Endothelial cell of umbilical vein (primary cell): ENCODE results near the gene PRAMEF12. TPM values are rescaled to one million over a fixed set of nuclear protein-coding genes. Genes with fewer than 3 reads are reported as not detected.

Source experiments
- BruUV-seq: library from RNA; stranded (reverse); fragments of 400-500 nt; replicated peaks from 2 replicates; lab custom pipeline; 2021; lab: Mats Ljungman, UMichigan
- CTCF ChIA-PET: fragments of 300-600, 350-600 bp; sonication (Branson Sonifier 250); formaldehyde crosslinking; loops from one replicate; lab custom pipeline; 2021; ENCODE audit warnings: antibody characterized with exemption, inconsistent platforms; lab: Charles Lee
- POLR2A ChIA-PET: fragments of 300-600, 350-600 bp; sonication (Branson Sonifier 250); formaldehyde crosslinking; loops from one replicate; lab custom pipeline; 2021; ENCODE audit warnings: antibody characterized with exemption, inconsistent platforms; lab: Charles Lee
- DNase-seq: peaks from one replicate; pipeline ENCODE4 v3.0.0-alpha.2; 2011; ENCODE audit warnings: low read depth, low spot score
- FAIRE-seq: peaks from 2 replicates; lab custom pipeline; 2011; peaks lifted over from hg19 to GRCh38; lab: Jason Lieb, UNC
- H2AFZ ChIP-seq: 2 replicates; pipeline ENCODE4 v1.6.0; 2012; ENCODE audit warnings: low read depth, low read length, control low read depth, inconsistent platforms
- H3K27ac ChIP-seq: 2 replicates; pipeline ENCODE4 v1.5.1; 2011; ENCODE audit warnings: low read depth, mild to moderate bottlenecking, control low read depth, low read length, moderate library complexity; ENCODE audit not compliant: insufficient read depth
- H3K27me3 ChIP-seq, 2 experiments: 2 replicates each; pipeline versions ENCODE4 v1.6.0 to v1.6.1; 2011; ENCODE audit warnings: low read length in 2 of 2, mixed read lengths in 1 of 2; ENCODE audit not compliant: control insufficient read depth in 2 of 2, insufficient read depth in 2 of 2
- H3K36me3 ChIP-seq, 2 experiments: 2 replicates in 1 of 2; 3 replicates in 1 of 2; pipeline ENCODE4 v1.5.1; 2011; ENCODE audit warnings: low read length in 2 of 2, mild to moderate bottlenecking in 1 of 2, moderate library complexity in 1 of 2; ENCODE audit not compliant: control insufficient read depth in 2 of 2, insufficient read depth in 2 of 2; ENCODE audit errors: extremely low read depth in 1 of 2
- H3K4me1 ChIP-seq: 3 replicates; pipeline ENCODE4 v1.5.1; 2011; ENCODE audit warnings: mild to moderate bottlenecking, low read length; ENCODE audit not compliant: control insufficient read depth, insufficient read depth; ENCODE audit errors: extremely low read depth
- H3K4me2 ChIP-seq: 2 replicates; pipeline ENCODE4 v1.6.1; 2011; ENCODE audit warnings: low read length, control low read depth, mixed read lengths; ENCODE audit not compliant: insufficient read depth
- H3K4me3 ChIP-seq, 3 experiments: fragments of 200-600 bp in 1 of 3; sonication (generic), shearing (Covaris generic) in 1 of 3; replicated peaks in 1 of 3; 2 replicates each; pipeline ENCODE4 v1.5.1; 2011 to 2016; ENCODE audit warnings: control low read depth in 3 of 3, low read length in 3 of 3, mild to moderate bottlenecking in 2 of 3, inconsistent platforms in 1 of 3, low read depth in 1 of 3, moderate library complexity in 1 of 3; ENCODE audit not compliant: insufficient read depth in 1 of 3
- H3K79me2 ChIP-seq: 2 replicates; pipeline ENCODE4 v1.6.0; 2012; ENCODE audit warnings: low read length, inconsistent platforms; ENCODE audit not compliant: control insufficient read depth, insufficient read depth
- H3K9ac ChIP-seq: replicated peaks from 2 replicates; pipeline ENCODE3; 2011; ENCODE audit warnings: low read length, control low read depth; ENCODE audit not compliant: insufficient read depth; ENCODE audit errors: extremely low read depth
- H3K9me1 ChIP-seq: replicated peaks from 3 replicates; pipeline ENCODE4 v1.6.0; 2011; ENCODE audit warnings: mild to moderate bottlenecking, low read length; ENCODE audit not compliant: control insufficient read depth, insufficient read depth; ENCODE audit errors: extremely low read depth
- H3K9me3 ChIP-seq: replicated peaks from 2 replicates; pipeline ENCODE4 v1.5.1; 2012; ENCODE audit warnings: low read length, inconsistent platforms; ENCODE audit not compliant: control insufficient read depth, insufficient read depth
- H4K20me1 ChIP-seq: replicated peaks from 2 replicates; pipeline ENCODE3; 2011; ENCODE audit warnings: mild to moderate bottlenecking, low read length; ENCODE audit not compliant: control insufficient read depth, insufficient read depth; ENCODE audit errors: extremely low read depth
- CTCF ChIP-seq, 2 donors: IDR thresholded peaks; 1 replicate in 1 of 2; 2 replicates in 1 of 2; pipeline ENCODE4 v1.5.1; 2011; ENCODE audit warnings: low read length in 2 of 2, mild to moderate bottlenecking in 2 of 2, moderate library complexity in 2 of 2, control low read depth in 1 of 2, inconsistent platforms in 1 of 2, low read depth in 1 of 2; ENCODE audit not compliant: insufficient read depth in 1 of 2; ENCODE audit errors: extremely low read depth in 1 of 2
- EZH2 ChIP-seq: IDR thresholded peaks from 2 replicates; pipeline ENCODE4 v1.6.1; 2012; ENCODE audit warnings: borderline replicate concordance, low read depth, mild to moderate bottlenecking, moderate library complexity, low read length, inconsistent platforms; ENCODE audit not compliant: severe bottlenecking
- FOS ChIP-seq: IDR thresholded peaks from 2 replicates; pipeline ENCODE4 v1.6.1; 2011; ENCODE audit warnings: mild to moderate bottlenecking, low read length, moderate library complexity, borderline replicate concordance; ENCODE audit not compliant: insufficient read depth
- GATA2 ChIP-seq: IDR thresholded peaks from 2 replicates; pipeline ENCODE4 v1.7.0; 2011; ENCODE audit warnings: low read depth, mild to moderate bottlenecking, moderate library complexity, mixed read lengths, low read length; ENCODE audit not compliant: insufficient read length, insufficient read depth
- JUN ChIP-seq: IDR thresholded peaks from 2 replicates; pipeline ENCODE4 v1.6.1; 2011; ENCODE audit warnings: borderline replicate concordance, low read depth; ENCODE audit not compliant: insufficient read length, insufficient read depth
- MAX ChIP-seq: IDR thresholded peaks from 2 replicates; pipeline ENCODE4 v1.6.1; 2011; ENCODE audit not compliant: insufficient read depth, insufficient read length
- MYC ChIP-seq: IDR thresholded peaks from one replicate; pipeline ENCODE4 v1.6.1; 2011; ENCODE audit warnings: mild to moderate bottlenecking, low read depth, low read length
- POLR2A ChIP-seq: IDR thresholded peaks from 2 replicates; pipeline ENCODE4 v1.6.1; 2012; ENCODE audit warnings: low read depth, mild to moderate bottlenecking, control low read depth, low read length
- POLR2AphosphoS5 ChIP-seq: IDR thresholded peaks from 2 replicates; pipeline ENCODE4 v1.6.1; 2012; ENCODE audit warnings: low read depth, mild to moderate bottlenecking, control low read depth, low read length, moderate library complexity; ENCODE audit not compliant: insufficient read depth
- dilution Hi-C: fragments of 300-500 bp; cut with MboI; formaldehyde crosslinking; loops from one replicate; pipeline ENCODE4 v1.15.0; 2019; ENCODE audit warnings: low sequenced_read_pairs; ENCODE audit not compliant: extremely low pct_ligation_motif_present
- intact Hi-C: fragments of 100-400 bp; cut with micrococcal nuclease; formaldehyde crosslinking; loops from one replicate; pipeline ENCODE4 v1.10.0; 2022
- polyA plus RNA-seq, 4 experiments: library from polyadenylated mRNA; depleted of rRNA in 3 of 4; stranded (reverse) in 3 of 4; unstranded in 1 of 4; fragments of >200 nt; gene quantifications; 2 replicates each; pipeline versions ENCODE4 v1.2.1 to v1.2.3, GENCODE V29; 2011 to 2012; ENCODE audit warnings: missing spikeins in 1 of 4
- total RNA-seq: library from RNA; stranded (reverse); gene quantifications from 2 replicates; pipeline ENCODE4 v1.2.3, GENCODE V29; 2021

The PRAMEF12 gene
- total and polyA plus RNA-seq, 2 donors (not counting 3 experiments of a cell fraction or from before 2014, with no cell fraction given) = not detected

GRCh38 chr1:12776801-12777557 is 3.4 kb downstream of the PRAMEF12 start:
- H3K9ac ChIP-seq = no peak overlapping the region
- H4K20me1 ChIP-seq = no peaks in the 10 kb centered on the region
- FAIRE-seq = no peak
- intact Hi-C loops = no loop called here
- no peak overlapping the region for H3K4me2 ChIP-seq
- no peak overlapping the region for H2AFZ ChIP-seq
- H3K4me1 ChIP-seq = no peaks in the 10 kb centered on the region
- ChIA-PET CTCF (no interaction called here), POLR2A (no interaction called here)
- H3K27me3 ChIP-seq = no peaks in the 10 kb centered on the region
- no peak for TF ChIP-seq CTCF (IDR thresholded peaks at IDR 0.05; ENCODE audit: extremely low read depth in 1 of 2, insufficient read depth in 1 of 2, low read depth in 1 of 2, low read length in 2 of 2)
- no peak for TF ChIP-seq JUN
- no peak for TF ChIP-seq EZH2
- no peak for TF ChIP-seq POLR2A
- no peak for TF ChIP-seq GATA2
- no peak for TF ChIP-seq MAX
- no peak for TF ChIP-seq FOS
- TF ChIP-seq MYC = no peak
- no peak for TF ChIP-seq POLR2AphosphoS5
- no peaks in the 10 kb centered on the region for H3K79me2 ChIP-seq
- H3K27ac ChIP-seq = no peak overlapping the region
- dilution Hi-C loops = no loop called here
- no peak for DNase-seq
- H3K9me3 ChIP-seq = no peaks in the 10 kb centered on the region
- no TSS peak for BruUV-seq
- H3K4me3 ChIP-seq = no peak overlapping the region
- no peaks in the 10 kb centered on the region for H3K9me1 ChIP-seq
- H3K36me3 ChIP-seq = no peaks in the 10 kb centered on the region
